ENCODE results near the gene BAZ2A. TPM values are rescaled to one million over a fixed set of nuclear protein-coding genes. Genes with fewer than 3 reads are reported as not detected.

The BAZ2A gene
- total RNA-seq, 1 donor: 49.6 TPM

DNA sequence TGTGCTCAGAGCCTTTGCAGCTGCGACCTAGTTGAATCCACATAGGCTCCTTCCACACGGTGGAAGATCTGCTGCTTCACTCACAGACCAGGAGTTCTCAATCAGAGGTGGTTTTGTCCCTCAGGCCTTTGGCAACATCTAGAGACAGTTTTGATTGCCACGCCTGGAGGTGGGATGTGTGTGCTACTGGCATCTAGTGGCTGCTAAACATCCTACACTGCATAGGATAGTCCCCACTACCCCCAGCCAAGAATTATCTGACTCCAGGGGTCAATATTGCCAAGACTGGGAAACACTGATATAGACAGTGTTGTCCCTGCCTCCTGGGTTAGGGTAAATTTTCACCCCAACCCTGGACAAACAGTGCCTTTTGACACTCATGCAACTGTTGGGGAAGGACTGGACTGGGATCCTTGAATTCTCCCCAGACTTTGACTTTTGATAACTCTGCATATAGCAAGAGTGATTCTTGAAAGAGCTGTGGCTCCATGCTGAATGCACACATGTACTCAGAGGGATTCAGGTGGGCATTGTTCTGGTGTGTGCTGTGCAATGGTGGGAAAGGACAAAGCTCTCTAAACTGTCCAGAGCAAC, 39.8 kb downstream of the BAZ2A start:
- no peak for DNase-seq (ENCODE audit: insufficient read length, low spot score, missing footprints)
- Histone ChIP-seq H3K4me3 (ENCODE audit: insufficient read depth, low read length) (no peak overlapping the region), H2AFZ (ENCODE audit: low read length) (no peak overlapping the region), H3K79me2 (ENCODE audit: insufficient read depth, low read length) (no peaks in the 10 kb centered on the region), H3K9me3 (ENCODE audit: low read depth, low read length) (no peaks in the 10 kb centered on the region), H3K4me1 (ENCODE audit: insufficient read depth, low read length) (peaks cover 19% of the 10 kb centered on the region), H3K36me3 (ENCODE audit: insufficient read depth, low read length) (peaks cover 44% of the 10 kb centered on the region), H4K20me1 (ENCODE audit: insufficient read depth, low read length) (no peaks in the 10 kb centered on the region), H3K27ac (ENCODE audit: low read depth, low read length) (no peak overlapping the region), H3K27me3 (ENCODE audit: insufficient read depth, low read length) (no peaks in the 10 kb centered on the region), H3K4me2 (ENCODE audit: insufficient read depth, low read length) (no peak overlapping the region)
- peak; percentile 49 for TF ChIP-seq CTCF (IDR thresholded peaks at IDR 0.05; ENCODE audit: extremely low read depth, low read depth, low read length)

DNA sequence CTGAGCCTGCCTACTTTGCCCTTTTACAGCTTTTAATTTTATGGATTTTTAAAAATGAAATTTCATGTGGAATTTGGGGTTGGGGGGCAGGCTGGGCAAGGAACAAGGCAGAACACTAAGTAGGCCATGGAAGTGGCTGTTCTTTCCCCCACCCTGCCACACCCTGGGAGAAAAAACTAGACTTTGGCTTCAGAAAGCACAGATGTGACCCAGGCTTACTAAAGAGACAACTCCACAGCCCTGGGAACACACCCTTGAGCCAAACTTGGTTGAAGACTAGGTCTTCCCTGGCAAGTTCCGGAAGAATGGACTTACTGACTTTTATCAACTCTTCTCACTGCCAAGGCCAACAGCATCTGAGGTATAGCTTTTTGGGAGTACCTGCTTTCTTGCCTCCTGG, 40.3 kb downstream of the BAZ2A start:
- Histone ChIP-seq H3K79me2 (ENCODE audit: insufficient read depth, low read length) (no peaks in the 10 kb centered on the region), H3K27me3 (ENCODE audit: insufficient read depth, low read length) (no peaks in the 10 kb centered on the region), H3K9me3 (ENCODE audit: low read depth, low read length) (no peaks in the 10 kb centered on the region), H2AFZ (ENCODE audit: low read length) (no peak overlapping the region), H4K20me1 (ENCODE audit: insufficient read depth, low read length) (no peaks in the 10 kb centered on the region), H3K36me3 (ENCODE audit: insufficient read depth, low read length) (peaks cover 42% of the 10 kb centered on the region), H3K4me1 (ENCODE audit: insufficient read depth, low read length) (peaks cover 19% of the 10 kb centered on the region), H3K27ac (ENCODE audit: low read depth, low read length) (no peak overlapping the region), H3K4me2 (ENCODE audit: insufficient read depth, low read length) (no peak overlapping the region), H3K4me3 (ENCODE audit: insufficient read depth, low read length) (no peak overlapping the region)
- no peak for DNase-seq (ENCODE audit: insufficient read length, low spot score, missing footprints)
- TF ChIP-seq CTCF (IDR thresholded peaks at IDR 0.05; ENCODE audit: extremely low read depth, low read depth, low read length): no peak

- Histone ChIP-seq H3K4me3 (ENCODE audit: insufficient read depth, low read length) (no peak overlapping the region), H3K36me3 (ENCODE audit: insufficient read depth, low read length) (peaks cover 59% of the 10 kb centered on the region), H3K27ac (ENCODE audit: low read depth, low read length) (no peak overlapping the region), H3K4me1 (ENCODE audit: insufficient read depth, low read length) (no peaks in the 10 kb centered on the region), H2AFZ (ENCODE audit: low read length) (no peak overlapping the region), H3K27me3 (ENCODE audit: insufficient read depth, low read length) (no peaks in the 10 kb centered on the region), H4K20me1 (ENCODE audit: insufficient read depth, low read length) (no peaks in the 10 kb centered on the region), H3K4me2 (ENCODE audit: insufficient read depth, low read length) (no peak overlapping the region), H3K79me2 (ENCODE audit: insufficient read depth, low read length) (no peaks in the 10 kb centered on the region), H3K9me3 (ENCODE audit: low read depth, low read length) (no peaks in the 10 kb centered on the region)
- TF ChIP-seq CTCF (IDR thresholded peaks at IDR 0.05; ENCODE audit: extremely low read depth, low read depth, low read length): no peak
- DNase-seq (ENCODE audit: insufficient read length, low spot score, missing footprints): no peak
Observed at GRCh38 chr12:56585098-56585497, 45.0 kb downstream of the BAZ2A start.

GRCh38 chr12:56581418-56582145, 48.5 kb downstream of the BAZ2A start:
- no peaks in the 10 kb centered on the region for H4K20me1 ChIP-seq (ENCODE audit: insufficient read depth, low read length)
- no peak overlapping the region for H2AFZ ChIP-seq (ENCODE audit: low read length)
- no peaks in the 10 kb centered on the region for H3K4me1 ChIP-seq (ENCODE audit: insufficient read depth, low read length)
- no peaks in the 10 kb centered on the region for H3K27me3 ChIP-seq (ENCODE audit: insufficient read depth, low read length)
- H3K4me3 ChIP-seq (ENCODE audit: insufficient read depth, low read length): no peak overlapping the region
- no peak for TF ChIP-seq CTCF (IDR thresholded peaks at IDR 0.05; ENCODE audit: extremely low read depth, low read depth, low read length)
- H3K4me2 ChIP-seq (ENCODE audit: insufficient read depth, low read length): no peak overlapping the region
- H3K79me2 ChIP-seq (ENCODE audit: insufficient read depth, low read length): no peaks in the 10 kb centered on the region
- H3K27ac ChIP-seq (ENCODE audit: low read depth, low read length): no peak overlapping the region
- DNase-seq (ENCODE audit: insufficient read length, low spot score, missing footprints): no peak
- H3K9me3 ChIP-seq (ENCODE audit: low read depth, low read length): no peaks in the 10 kb centered on the region
- peaks cover 29% of the 10 kb centered on the region for H3K36me3 ChIP-seq (ENCODE audit: insufficient read depth, low read length)

Data from osteoblast (primary cell).